OCI-LY7 (cell line): Measurements from ENCODE around the gene KIF16B.

Source experiments
- EZH2phosphoT487 ChIP-seq: fragments of 200-600 bp; sonication (generic); IDR thresholded peaks from 2 replicates; pipeline ENCODE4 v1.6.1; 2018; ENCODE audit warnings: low read depth, borderline replicate concordance, mild to moderate bottlenecking, mixed run types, antibody characterized with exemption, low read length, moderate library complexity, mixed read lengths
- TF ChIP-seq, protein P1 (sequence below): fragments of 200-600 bp; sonication (generic); conservative IDR thresholded peaks from 2 replicates; pipeline ENCODE4 v1.5.1; 2014; ENCODE audit warnings: mild to moderate bottlenecking, antibody characterized with exemption, low read length, moderate library complexity, mixed read lengths

DNA sequence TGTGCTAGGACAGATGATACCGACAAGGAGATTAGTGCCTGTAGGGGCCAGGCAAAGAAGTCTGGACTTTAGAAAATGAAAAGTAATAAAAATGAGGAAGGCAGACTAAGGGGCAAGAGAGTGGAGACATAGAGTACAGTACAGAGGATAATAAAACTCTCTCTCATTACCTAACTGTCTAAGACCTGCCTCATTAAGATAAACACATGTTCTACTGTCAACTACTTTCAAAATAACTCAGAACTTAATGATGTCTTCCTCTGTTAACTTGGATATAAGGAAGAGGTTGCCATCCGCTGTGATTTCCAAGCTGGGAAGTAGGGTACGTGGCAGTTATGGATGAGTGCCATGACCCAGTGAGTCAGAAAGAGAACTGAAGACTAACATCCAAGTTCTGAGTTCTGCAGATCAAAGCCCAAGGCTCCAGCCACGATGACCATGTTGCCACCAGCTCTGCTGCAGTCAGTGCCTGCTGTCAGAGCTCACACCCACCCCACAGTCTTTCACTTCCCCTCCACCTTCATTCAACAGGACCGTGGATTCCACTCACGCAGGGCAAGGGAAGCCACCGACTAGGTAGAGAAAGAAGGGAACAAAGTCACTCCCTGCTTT is 81.8 kb downstream of the KIF16B start:
- TF ChIP-seq, protein P1, sequence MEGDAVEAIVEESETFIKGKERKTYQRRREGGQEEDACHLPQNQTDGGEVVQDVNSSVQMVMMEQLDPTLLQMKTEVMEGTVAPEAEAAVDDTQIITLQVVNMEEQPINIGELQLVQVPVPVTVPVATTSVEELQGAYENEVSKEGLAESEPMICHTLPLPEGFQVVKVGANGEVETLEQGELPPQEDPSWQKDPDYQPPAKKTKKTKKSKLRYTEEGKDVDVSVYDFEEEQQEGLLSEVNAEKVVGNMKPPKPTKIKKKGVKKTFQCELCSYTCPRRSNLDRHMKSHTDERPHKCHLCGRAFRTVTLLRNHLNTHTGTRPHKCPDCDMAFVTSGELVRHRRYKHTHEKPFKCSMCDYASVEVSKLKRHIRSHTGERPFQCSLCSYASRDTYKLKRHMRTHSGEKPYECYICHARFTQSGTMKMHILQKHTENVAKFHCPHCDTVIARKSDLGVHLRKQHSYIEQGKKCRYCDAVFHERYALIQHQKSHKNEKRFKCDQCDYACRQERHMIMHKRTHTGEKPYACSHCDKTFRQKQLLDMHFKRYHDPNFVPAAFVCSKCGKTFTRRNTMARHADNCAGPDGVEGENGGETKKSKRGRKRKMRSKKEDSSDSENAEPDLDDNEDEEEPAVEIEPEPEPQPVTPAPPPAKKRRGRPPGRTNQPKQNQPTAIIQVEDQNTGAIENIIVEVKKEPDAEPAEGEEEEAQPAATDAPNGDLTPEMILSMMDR = no peak
- TF ChIP-seq EZH2phosphoT487 = no peak
